Activated T-helper 2 cell treated with anti-CD3 and anti-CD28 coated beads, Interferon-gamma antibody, Interleukin-2, Interleukin-4, amounts not matched to agents 10 μg/mL and 5 μg/mL and 100 μg/mL, durations not matched to agents 14 hours and 24 hours and 36 hours (primary cell): ENCODE results near the gene UBR2. TPM values are rescaled to one million over a fixed set of nuclear protein-coding genes. Genes with fewer than 3 reads are reported as not detected.
"Not testable (repeated sequence)": the region's sequence is repeated elsewhere in the genome, so short reads cannot be mapped to it uniquely, and the experiment has no call there.

ENCODE experiments used
- DNase-seq: peaks from one replicate; pipeline ENCODE4 v3.0.0; 2021; ENCODE audit warnings: low spot score
- H3K27ac Mint-ChIP-seq: one replicate; pipeline ENCODE4 v1.8.0; 2021; ENCODE audit warnings: mixed read lengths
- H3K27me3 Mint-ChIP-seq: one replicate; pipeline ENCODE4 v1.8.0; 2021; ENCODE audit warnings: low read depth, mixed read lengths
- H3K36me3 Mint-ChIP-seq: one replicate; pipeline ENCODE4 v1.8.0; 2021; ENCODE audit warnings: low read depth, mixed read lengths
- H3K4me1 Mint-ChIP-seq: one replicate; pipeline ENCODE4 v1.8.0; 2021; ENCODE audit warnings: low read depth, mixed read lengths
- H3K4me3 Mint-ChIP-seq: one replicate; pipeline ENCODE4 v1.8.0; 2021; ENCODE audit warnings: low read depth, mild to moderate bottlenecking, moderate library complexity, mixed read lengths
- H3K9me3 Mint-ChIP-seq: one replicate; pipeline ENCODE4 v1.8.0; 2021; ENCODE audit warnings: mixed read lengths
- intact Hi-C: fragments of 100-400 bp; cut with micrococcal nuclease; formaldehyde crosslinking; loops from one replicate; pipeline ENCODE4 v1.15.1; 2023
- total RNA-seq: library from RNA; stranded (reverse); gene quantifications from 2 replicates; pipeline ENCODE4 v1.2.3, GENCODE V29; 2022

The UBR2 gene
- total RNA-seq, 1 donor from 2014 or later, result 28.6 TPM

DNA sequence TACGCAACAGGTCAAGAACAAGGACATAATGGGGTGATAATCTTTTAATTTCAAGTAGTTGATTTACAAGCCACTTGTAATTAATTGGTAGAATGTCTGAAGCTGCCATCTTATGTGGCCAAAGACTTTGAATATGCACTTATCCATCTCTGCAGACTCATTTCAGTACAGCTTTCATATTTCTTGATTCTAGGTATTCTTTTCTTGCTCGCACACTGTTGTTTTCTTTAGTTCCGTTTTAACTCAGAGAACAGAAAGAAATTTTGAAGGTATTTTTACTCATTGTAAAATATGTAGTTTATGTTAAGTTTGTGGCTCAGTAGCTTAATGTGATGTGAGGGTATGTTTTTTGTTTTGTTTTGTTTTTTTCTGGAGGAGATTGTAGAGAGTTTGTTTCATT, 73.9 kb downstream of the UBR2 start:
- Mint-ChIP-seq H3K36me3 (peaks cover 56% of the 10 kb centered on the region), H3K4me3 (peak overlapping the region; percentile 3), H3K4me1 (peaks cover 22% of the 10 kb centered on the region), H3K9me3 (no peaks in the 10 kb centered on the region), H3K27ac (peak overlapping the region; percentile 63), H3K27me3 (no peaks in the 10 kb centered on the region)
- no peak for DNase-seq
- intact Hi-C loops, result loop anchor here (2.0 to 5.0 kb wide), 2 partner anchors 21 to 70 kb away; no protein-coding TSS in a partner anchor

DNA sequence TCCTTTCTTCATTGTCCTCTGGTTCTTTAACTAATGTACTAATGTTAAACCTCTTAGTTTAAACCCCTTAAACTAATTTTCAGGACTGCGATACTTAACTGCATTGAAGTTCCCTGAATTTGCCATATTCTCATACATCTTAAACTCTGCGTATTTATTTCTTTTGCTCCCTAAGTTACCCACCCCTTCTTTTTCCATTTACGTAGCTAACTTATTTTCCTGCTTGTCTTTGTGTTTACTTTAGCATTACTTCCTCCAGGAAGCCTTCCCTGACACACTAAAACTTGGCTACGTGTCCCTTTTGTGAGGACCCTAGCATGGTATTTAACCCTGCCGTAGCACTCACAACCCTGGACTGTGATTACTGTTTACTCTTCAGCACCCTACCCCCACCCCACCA, 79.0 kb downstream of the UBR2 start:
- peaks cover 53% of the 10 kb centered on the region for H3K36me3 Mint-ChIP-seq
- DNase-seq, result no peak
- H3K4me1 Mint-ChIP-seq, result peaks cover 12% of the 10 kb centered on the region
- no peak overlapping the region for H3K27ac Mint-ChIP-seq
- no peaks in the 10 kb centered on the region for H3K27me3 Mint-ChIP-seq
- H3K9me3 Mint-ChIP-seq, result no peaks in the 10 kb centered on the region
- H3K4me3 Mint-ChIP-seq, result no peak overlapping the region
- intact Hi-C loops, result no loop called here

DNA sequence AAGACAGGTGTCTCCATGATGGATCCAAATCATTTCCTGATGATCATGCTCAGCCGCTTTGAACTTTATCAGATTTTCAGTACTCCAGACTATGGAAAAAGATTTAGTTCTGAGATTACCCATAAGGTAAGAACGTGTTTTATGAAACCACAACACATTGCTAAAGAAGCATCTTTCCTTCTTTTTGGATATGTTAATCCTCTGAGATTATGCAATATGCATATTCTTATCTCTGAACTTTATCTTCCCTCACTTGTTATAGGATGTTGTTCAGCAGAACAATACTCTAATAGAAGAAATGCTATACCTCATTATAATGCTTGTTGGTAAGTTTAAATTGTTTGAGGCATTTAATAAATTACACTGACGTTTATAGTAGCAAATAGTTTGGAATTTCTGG, 80.4 kb downstream of the UBR2 start:
- peaks cover 46% of the 10 kb centered on the region for H3K36me3 Mint-ChIP-seq
- no peak overlapping the region for H3K4me3 Mint-ChIP-seq
- H3K27ac Mint-ChIP-seq, result no peak overlapping the region
- no peaks in the 10 kb centered on the region for H3K4me1 Mint-ChIP-seq
- H3K9me3 Mint-ChIP-seq, result no peaks in the 10 kb centered on the region
- H3K27me3 Mint-ChIP-seq, result no peaks in the 10 kb centered on the region
- intact Hi-C loops, result no loop called here
- DNase-seq, result no peak

DNA sequence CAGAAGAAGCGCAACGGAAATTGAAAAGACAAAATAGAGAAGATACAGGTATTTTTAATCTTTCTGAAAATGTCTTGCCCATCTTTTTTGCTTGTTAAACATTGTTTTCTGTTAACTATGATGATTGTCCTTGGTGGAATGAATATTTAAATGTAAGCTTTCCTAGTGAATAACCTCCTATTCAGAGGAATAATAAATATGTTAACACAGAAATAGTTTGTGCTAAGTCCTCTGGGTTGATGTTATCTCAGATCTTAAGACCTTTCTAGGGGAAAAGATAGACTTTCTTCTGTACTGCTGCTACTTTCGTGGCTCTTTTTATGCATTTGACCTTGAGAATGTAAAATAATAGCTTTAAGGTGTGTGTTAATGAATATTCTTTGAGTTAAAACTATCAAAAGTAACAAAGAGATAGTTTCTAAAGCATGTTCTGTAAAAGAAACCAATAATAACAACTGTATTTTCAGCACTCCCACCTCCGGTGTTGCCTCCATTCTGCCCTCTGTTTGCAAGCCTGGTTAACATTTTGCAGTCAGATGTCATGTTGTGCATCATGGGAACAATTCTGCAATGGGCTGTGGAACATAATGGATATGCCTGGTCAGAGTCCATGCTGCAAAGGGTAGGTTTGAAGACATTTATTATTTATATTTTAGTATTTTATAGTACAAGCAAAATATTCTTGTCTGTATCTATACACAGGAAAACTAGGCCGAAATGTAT, 88.4 kb downstream of the UBR2 start:
- Mint-ChIP-seq H3K36me3 (peaks cover 51% of the 10 kb centered on the region), H3K27ac (no peak overlapping the region), H3K27me3 (no peaks in the 10 kb centered on the region), H3K9me3 (no peaks in the 10 kb centered on the region), H3K4me3 (no peak overlapping the region), H3K4me1 (no peaks in the 10 kb centered on the region)
- intact Hi-C loops, result no loop called here
- no peak for DNase-seq

DNA sequence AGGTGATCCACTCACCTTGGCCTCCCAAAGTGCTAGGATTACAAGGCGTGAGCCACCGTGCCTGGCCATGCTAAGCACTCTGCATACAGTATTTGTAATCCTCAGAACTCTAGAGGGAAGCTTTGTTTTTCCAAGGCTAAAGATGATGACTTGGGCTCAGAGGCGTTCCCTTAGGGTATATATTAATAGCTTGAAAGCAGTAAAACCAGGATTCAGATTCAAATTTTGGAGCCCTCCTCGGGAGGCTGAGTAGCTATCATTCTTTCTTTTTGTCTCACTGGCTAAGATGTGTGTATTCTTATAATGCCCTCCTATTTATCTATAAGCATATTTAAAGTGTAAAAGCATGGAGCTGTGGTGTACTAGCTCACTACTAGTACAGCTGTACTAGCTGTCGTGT, 90.0 kb downstream of the UBR2 start:
- Mint-ChIP-seq H3K4me1 (no peaks in the 10 kb centered on the region), H3K36me3 (peaks cover 57% of the 10 kb centered on the region), H3K9me3 (no peaks in the 10 kb centered on the region), H3K27ac (no peak overlapping the region), H3K4me3 (no peak overlapping the region), H3K27me3 (no peaks in the 10 kb centered on the region)
- no peak for DNase-seq
- intact Hi-C loops, result no loop called here

DNA sequence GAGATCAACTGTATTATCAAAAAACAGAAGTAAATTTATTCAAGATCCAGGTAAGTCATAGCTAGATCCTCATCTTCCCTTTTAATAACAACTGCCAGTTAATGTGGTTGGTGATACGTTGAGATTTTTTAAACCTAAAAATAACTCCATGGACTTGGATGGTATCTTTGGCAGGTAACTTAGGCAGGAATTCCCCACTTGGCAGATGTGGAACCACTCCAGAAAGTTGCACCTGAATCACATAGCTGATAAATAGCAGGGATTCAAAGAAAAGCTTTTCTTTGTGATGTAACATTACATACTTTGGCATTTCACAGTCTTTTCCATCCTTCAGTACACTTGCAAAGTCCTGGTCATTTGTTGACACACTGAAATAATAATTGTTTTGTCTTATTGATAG, 96.0 kb downstream of the UBR2 start:
- Mint-ChIP-seq H3K4me1 (peaks cover 3% of the 10 kb centered on the region), H3K9me3 (no peaks in the 10 kb centered on the region), H3K27me3 (no peaks in the 10 kb centered on the region), H3K4me3 (no peak overlapping the region), H3K36me3 (peaks cover 60% of the 10 kb centered on the region), H3K27ac (no peak overlapping the region)
- intact Hi-C loops, result loop anchor here (2.0 kb wide), 1 partner anchor 239 kb away; no protein-coding TSS in a partner anchor
- DNase-seq, result no peak

DNA sequence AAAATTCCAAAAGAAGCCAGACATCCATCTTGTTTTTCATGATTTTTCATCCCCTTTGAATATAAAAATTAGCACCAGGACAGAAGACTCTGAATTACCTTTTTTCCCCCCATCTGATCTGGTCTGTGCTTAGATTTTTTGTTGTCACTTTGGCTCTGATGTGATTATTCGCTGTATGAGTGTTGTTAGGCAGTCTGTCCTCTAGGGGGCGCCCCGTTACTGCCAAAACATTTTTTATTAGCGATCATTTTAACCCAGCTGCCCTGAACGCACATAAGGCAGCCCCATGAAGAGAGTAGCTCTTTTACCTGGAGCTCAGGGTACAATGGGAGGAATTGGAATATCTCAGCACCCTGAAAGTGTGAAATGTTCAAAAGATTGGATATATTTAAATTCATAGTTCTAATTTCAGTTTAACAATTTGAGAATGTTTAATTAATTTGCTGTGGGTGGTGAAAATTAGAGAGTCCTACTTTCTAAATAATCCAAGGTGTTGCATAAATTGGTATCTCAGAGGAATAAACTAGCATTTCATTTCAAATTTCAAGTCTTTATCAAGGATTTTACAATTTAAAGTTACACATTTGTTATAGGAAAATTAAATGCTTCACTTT, 97.8 kb downstream of the UBR2 start:
- H3K4me3 Mint-ChIP-seq, result no peak overlapping the region
- H3K27ac Mint-ChIP-seq, result no peak overlapping the region

DNA sequence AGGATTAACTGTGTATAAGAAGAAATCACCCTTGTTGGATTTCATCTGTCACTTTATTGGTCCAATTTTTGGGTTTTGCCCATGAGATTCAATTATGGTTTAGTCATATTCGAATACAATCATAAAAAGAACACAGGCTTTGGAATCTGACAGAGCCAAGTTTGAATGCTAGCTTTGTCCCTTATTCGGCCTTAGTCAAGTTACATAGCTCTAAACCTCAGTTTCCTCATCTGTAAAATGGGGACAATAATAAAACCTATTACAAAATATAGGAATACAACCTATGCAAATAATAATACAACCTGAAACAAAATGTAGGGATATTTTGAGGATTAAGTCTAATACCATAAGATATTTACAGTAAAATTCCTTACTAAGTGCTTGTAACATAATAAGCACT, 100.9 kb downstream of the UBR2 start:
- Mint-ChIP-seq H3K4me3 (no peak overlapping the region), H3K9me3 (no peaks in the 10 kb centered on the region), H3K27me3 (no peaks in the 10 kb centered on the region), H3K36me3 (peaks cover 63% of the 10 kb centered on the region), H3K4me1 (peaks cover 9% of the 10 kb centered on the region), H3K27ac (no peak overlapping the region)
- DNase-seq, result no peak
- intact Hi-C loops, result no loop called here

More for the DNA sequence above, 97.8 kb downstream of the UBR2 start:
- H3K36me3 Mint-ChIP-seq, result peaks cover 66% of the 10 kb centered on the region
- peaks cover 3% of the 10 kb centered on the region for H3K4me1 Mint-ChIP-seq
- no peaks in the 10 kb centered on the region for H3K27me3 Mint-ChIP-seq
- DNase-seq, result peak; percentile 74
- H3K9me3 Mint-ChIP-seq, result no peaks in the 10 kb centered on the region
- intact Hi-C loops, result loop anchor here (1.0 to 2.0 kb wide), 3 partner anchors 65 to 237 kb away; no protein-coding TSS in a partner anchor

DNA sequence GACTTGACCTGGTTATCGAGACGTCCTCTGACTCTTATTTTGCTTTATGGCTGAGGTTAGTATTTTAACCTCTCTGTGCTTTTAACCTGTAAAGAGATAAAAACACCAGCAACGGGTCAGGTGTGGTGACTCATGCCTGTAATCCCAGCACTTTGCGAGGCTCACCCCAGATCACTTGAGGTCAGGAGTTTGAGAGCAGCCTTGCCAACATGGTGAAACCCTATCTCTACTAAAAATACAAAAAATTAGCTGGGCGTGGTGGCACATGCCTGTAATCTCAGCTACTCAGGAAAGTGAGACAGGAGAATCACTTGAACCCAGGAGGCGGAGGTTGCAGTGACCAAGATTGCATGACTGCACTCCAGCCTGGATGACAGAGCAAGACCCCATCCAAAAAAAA, 110.5 kb downstream of the UBR2 start:
- not testable (repeated sequence) for H3K27me3 Mint-ChIP-seq, DNase-seq
- H3K4me1 Mint-ChIP-seq, result peaks cover 20% of the 10 kb centered on the region

DNA sequence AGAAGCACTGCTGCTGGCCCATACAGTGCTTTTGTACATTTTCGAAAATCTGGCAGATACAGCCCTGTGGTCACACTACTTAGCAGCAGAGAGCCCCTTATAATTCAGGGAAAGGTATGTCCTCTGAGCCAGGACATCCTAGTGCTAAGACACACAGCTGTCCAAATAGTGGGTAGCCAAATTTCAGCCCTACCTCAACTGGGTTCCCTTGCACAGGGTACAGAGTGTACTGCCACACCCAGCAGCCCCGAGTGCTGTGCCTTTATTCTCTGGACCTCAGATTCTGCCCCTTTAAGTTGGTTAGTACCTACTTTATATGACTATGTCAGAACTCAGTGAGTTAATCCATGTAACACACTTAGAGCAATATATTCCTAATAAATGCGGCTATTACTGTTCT, 111.0 kb downstream of the UBR2 start:
- Mint-ChIP-seq H3K36me3 (peaks cover 90% of the 10 kb centered on the region), H3K9me3 (no peaks in the 10 kb centered on the region), H3K4me1 (peaks cover 16% of the 10 kb centered on the region), H3K27ac (no peak overlapping the region), H3K4me3 (no peak overlapping the region), H3K27me3 (no peaks in the 10 kb centered on the region)
- DNase-seq, result no peak
- intact Hi-C loops, result no loop called here

More for the DNA sequence above, 110.5 kb downstream of the UBR2 start:
- H3K9me3 Mint-ChIP-seq, H3K4me3 Mint-ChIP-seq, intact Hi-C loops, H3K27ac Mint-ChIP-seq: not testable (repeated sequence)
- H3K36me3 Mint-ChIP-seq, result peaks cover 90% of the 10 kb centered on the region

DNA sequence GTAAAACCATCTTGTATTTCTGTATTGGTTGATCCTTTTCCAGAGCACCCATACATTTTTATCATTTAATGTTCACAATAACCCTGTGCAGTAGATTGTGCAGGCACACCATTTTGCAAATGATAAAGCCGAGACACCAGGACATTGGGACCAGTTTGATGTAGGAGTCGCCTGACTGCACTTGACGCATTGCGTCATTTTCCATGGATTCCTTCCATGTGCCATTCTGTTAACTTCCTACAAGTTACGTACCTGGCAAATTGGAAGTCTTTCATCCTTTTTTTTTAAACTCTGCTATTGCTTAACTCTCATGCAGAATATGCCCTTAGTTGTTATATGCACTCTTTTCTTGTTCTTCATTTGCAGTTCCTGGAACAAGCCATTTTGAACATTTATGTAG, 115.5 kb downstream of the UBR2 start:
- DNase-seq, result no peak
- intact Hi-C loops, result no loop called here
- Mint-ChIP-seq H3K27me3 (no peaks in the 10 kb centered on the region), H3K9me3 (no peaks in the 10 kb centered on the region), H3K4me1 (no peaks in the 10 kb centered on the region), H3K27ac (no peak overlapping the region), H3K4me3 (no peak overlapping the region), H3K36me3 (peaks cover 78% of the 10 kb centered on the region)

DNA sequence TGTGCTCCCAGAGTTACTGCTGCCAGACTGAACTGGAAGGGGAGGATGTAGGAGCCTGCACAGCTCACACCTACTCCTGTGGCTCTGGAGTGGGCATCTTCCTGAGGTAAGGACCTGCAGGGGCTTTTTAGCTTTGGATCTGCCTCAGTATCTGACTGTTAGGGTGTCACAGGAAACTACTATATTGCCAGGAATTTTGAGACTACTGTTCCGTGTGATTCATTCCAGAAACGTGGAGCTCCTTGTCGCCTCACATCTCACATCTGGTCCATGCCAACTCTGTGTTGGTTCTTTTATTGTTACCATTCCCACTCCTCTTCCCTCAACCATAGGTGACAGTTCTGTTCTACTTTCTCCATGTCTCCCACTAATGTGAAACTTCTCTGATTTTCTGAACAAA, 124.5 kb downstream of the UBR2 start:
- H3K27ac Mint-ChIP-seq, result no peak overlapping the region

DNA sequence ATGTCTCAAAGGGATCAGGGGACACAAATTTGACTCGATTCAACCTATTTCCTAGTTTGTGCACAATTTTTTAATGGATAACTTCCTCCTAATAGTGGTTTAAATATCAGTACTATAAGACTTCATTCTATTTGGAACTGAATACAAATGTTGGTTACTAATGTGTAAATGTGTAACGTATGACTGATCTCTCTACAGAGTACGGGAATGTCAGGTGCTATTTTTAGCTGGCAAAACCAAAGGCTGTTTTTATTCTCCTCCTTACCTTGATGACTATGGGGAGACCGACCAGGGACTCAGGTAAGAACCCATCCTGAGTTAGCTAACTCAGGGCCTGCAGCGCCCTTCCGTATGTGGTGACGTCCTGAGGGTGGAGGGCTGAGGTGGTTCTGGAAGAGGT, 125.5 kb downstream of the UBR2 start:
- H3K36me3 Mint-ChIP-seq, result peaks cover 79% of the 10 kb centered on the region
- H3K27ac Mint-ChIP-seq, result no peak overlapping the region
- no peaks in the 10 kb centered on the region for H3K27me3 Mint-ChIP-seq
- H3K9me3 Mint-ChIP-seq, result no peaks in the 10 kb centered on the region
- no peak overlapping the region for H3K4me3 Mint-ChIP-seq
- DNase-seq, result no peak
- intact Hi-C loops, result no loop called here
- H3K4me1 Mint-ChIP-seq, result peaks cover 25% of the 10 kb centered on the region

More for the DNA sequence above, 124.5 kb downstream of the UBR2 start:
- H3K27me3 Mint-ChIP-seq, result no peaks in the 10 kb centered on the region
- intact Hi-C loops, result no loop called here
- no peak for DNase-seq
- peaks cover 16% of the 10 kb centered on the region for H3K4me1 Mint-ChIP-seq
- no peak overlapping the region for H3K4me3 Mint-ChIP-seq
- peaks cover 79% of the 10 kb centered on the region for H3K36me3 Mint-ChIP-seq
- H3K9me3 Mint-ChIP-seq, result no peaks in the 10 kb centered on the region
